ENCODE measurements around the gene CRYZL1.

- TF ChIP-seq, protein P1, sequence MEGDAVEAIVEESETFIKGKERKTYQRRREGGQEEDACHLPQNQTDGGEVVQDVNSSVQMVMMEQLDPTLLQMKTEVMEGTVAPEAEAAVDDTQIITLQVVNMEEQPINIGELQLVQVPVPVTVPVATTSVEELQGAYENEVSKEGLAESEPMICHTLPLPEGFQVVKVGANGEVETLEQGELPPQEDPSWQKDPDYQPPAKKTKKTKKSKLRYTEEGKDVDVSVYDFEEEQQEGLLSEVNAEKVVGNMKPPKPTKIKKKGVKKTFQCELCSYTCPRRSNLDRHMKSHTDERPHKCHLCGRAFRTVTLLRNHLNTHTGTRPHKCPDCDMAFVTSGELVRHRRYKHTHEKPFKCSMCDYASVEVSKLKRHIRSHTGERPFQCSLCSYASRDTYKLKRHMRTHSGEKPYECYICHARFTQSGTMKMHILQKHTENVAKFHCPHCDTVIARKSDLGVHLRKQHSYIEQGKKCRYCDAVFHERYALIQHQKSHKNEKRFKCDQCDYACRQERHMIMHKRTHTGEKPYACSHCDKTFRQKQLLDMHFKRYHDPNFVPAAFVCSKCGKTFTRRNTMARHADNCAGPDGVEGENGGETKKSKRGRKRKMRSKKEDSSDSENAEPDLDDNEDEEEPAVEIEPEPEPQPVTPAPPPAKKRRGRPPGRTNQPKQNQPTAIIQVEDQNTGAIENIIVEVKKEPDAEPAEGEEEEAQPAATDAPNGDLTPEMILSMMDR (IDR thresholded peaks at IDR 0.05 in 4 of 5, conservative IDR thresholded peaks at IDR 0.05 in 1 of 5), result no peak
- TF ChIP-seq POLR2A (IDR thresholded peaks at IDR 0.05), result no peak
Observed at GRCh38 chr21:33554982-33555344, 86.6 kb downstream of the CRYZL1 start.
